Activated CD8-positive, alpha-beta T cell treated with anti-CD3 and anti-CD28 coated beads, Interleukin-2, amount 10 ng/mL, durations not matched to agents 7 days and 5 days (primary cell): ENCODE measurements around the gene NME8. TPM values are rescaled to one million over a fixed set of nuclear protein-coding genes. Genes with fewer than 3 reads are reported as not detected.

ENCODE experiments used
- ATAC-seq: fragments of 150-1000 bp; cut with Tn5 transposase; one replicate; pipeline ENCODE4 v1.10.0; 2021; ENCODE audit warnings: moderate library complexity
- CTCF ChIA-PET: fragments of 350-600 bp; sonication (Branson Sonifier 250); formaldehyde crosslinking; loops from one replicate; lab custom pipeline; 2021; ENCODE audit warnings: antibody characterized with exemption; lab: Charles Lee
- POLR2A ChIA-PET: fragments of 350-600 bp; sonication (Branson Sonifier 250); formaldehyde crosslinking; loops from one replicate; lab custom pipeline; 2021; ENCODE audit warnings: antibody characterized with exemption; lab: Charles Lee
- DNase-seq: peaks from one replicate; pipeline ENCODE4 v3.0.0-alpha.2; 2020
- H3K27ac Mint-ChIP-seq: one replicate; pipeline ENCODE4 v1.8.0; 2021; ENCODE audit warnings: mild to moderate bottlenecking, mixed read lengths
- H3K27me3 Mint-ChIP-seq: one replicate; pipeline ENCODE4 v1.8.0; 2021; ENCODE audit warnings: low read depth, mixed read lengths
- H3K36me3 Mint-ChIP-seq: one replicate; pipeline ENCODE4 v1.8.0; 2021; ENCODE audit warnings: low read depth, mixed read lengths
- H3K4me1 Mint-ChIP-seq: one replicate; pipeline ENCODE4 v1.8.0; 2021; ENCODE audit warnings: low read depth, mixed read lengths
- H3K4me3 Mint-ChIP-seq: one replicate; pipeline ENCODE4 v1.8.0; 2021; ENCODE audit warnings: mild to moderate bottlenecking, mixed read lengths
- H3K9me3 Mint-ChIP-seq: one replicate; pipeline ENCODE4 v1.8.0; 2022; ENCODE audit warnings: mixed read lengths; ENCODE audit not compliant: insufficient read depth
- total RNA-seq, 2 experiments: library from RNA; stranded (reverse); gene quantifications; one replicate each; pipeline ENCODE4 v1.2.3, GENCODE V29; 2021

NME8 gene
- total RNA-seq, 2 experiments from 2014 or later: not detected

GRCh38 chr7:37944737-37945054, 96.3 kb downstream of the NME8 start:
- Mint-ChIP-seq H3K36me3 (no peaks in the 10 kb centered on the region), H3K27ac (no peak overlapping the region), H3K9me3 (no peaks in the 10 kb centered on the region), H3K4me1 (no peaks in the 10 kb centered on the region), H3K27me3 (no peaks in the 10 kb centered on the region), H3K4me3 (no peak overlapping the region)
- DNase-seq (no peak), ATAC-seq (no peak)
- ChIA-PET CTCF (no interaction called here), POLR2A (no interaction called here)

- no peaks in the 10 kb centered on the region for H3K36me3 Mint-ChIP-seq
- DNase-seq (no peak), ATAC-seq (no peak)
- no peak overlapping the region for H3K4me3 Mint-ChIP-seq
- H3K27ac Mint-ChIP-seq: no peak overlapping the region
- POLR2A ChIA-PET: no interaction called here
- no peaks in the 10 kb centered on the region for H3K9me3 Mint-ChIP-seq
- H3K27me3 Mint-ChIP-seq: no peaks in the 10 kb centered on the region
- CTCF ChIA-PET: no interaction called here
- H3K4me1 Mint-ChIP-seq: no peaks in the 10 kb centered on the region
These were observed 96.9 kb downstream of the NME8 start for GRCh38 chr7:37945336-37945735.

GRCh38 chr7:37947138-37947940, 98.9 kb downstream of the NME8 start:
- ChIA-PET CTCF (no interaction called here), POLR2A (no interaction called here)
- ATAC-seq (no peak), DNase-seq (no peak)
- Mint-ChIP-seq H3K4me3 (no peak overlapping the region), H3K36me3 (no peaks in the 10 kb centered on the region), H3K4me1 (peaks cover 4% of the 10 kb centered on the region), H3K27ac (no peak overlapping the region), H3K9me3 (no peaks in the 10 kb centered on the region), H3K27me3 (no peaks in the 10 kb centered on the region)

GRCh38 chr7:37947941-37948210, 99.5 kb downstream of the NME8 start:
- H3K9me3 Mint-ChIP-seq: no peaks in the 10 kb centered on the region
- H3K27ac Mint-ChIP-seq: no peak overlapping the region
- POLR2A ChIA-PET: no interaction called here
- CTCF ChIA-PET: no interaction called here
- ATAC-seq (no peak), DNase-seq (no peak)
- no peaks in the 10 kb centered on the region for H3K36me3 Mint-ChIP-seq
- peaks cover 5% of the 10 kb centered on the region for H3K4me1 Mint-ChIP-seq
- H3K4me3 Mint-ChIP-seq: no peak overlapping the region
- H3K27me3 Mint-ChIP-seq: no peaks in the 10 kb centered on the region

Other genes starting within 250 kb of the NME8 start
- not detected for gene GPR141, start 164.8 kb upstream of the NME8 start, total RNA-seq
- gene SFRP4, start 68.2 kb downstream of the NME8 start, total RNA-seq: not detected
- gene EPDR1, start 72.0 kb downstream of the NME8 start, total RNA-seq: 1 to 10 TPM in 1 of 2 experiments, under 1 TPM in 1; 0.52 to 1.0 TPM